Mesothelial cell of epicardium (in vitro differentiated cells): ENCODE data around the gene PCBP4. TPM values are rescaled to one million over a fixed set of nuclear protein-coding genes. Genes with fewer than 3 reads are reported as not detected.

Experiments used
- DNase-seq, 2 experiments: peaks; one replicate each; pipeline ENCODE4 v3.0.0; 2021; ENCODE audit warnings: low spot score in 2 of 2; ENCODE audit not compliant: unreplicated experiment in 2 of 2
- H3K27ac Mint-ChIP-seq: 2 replicates; pipeline ENCODE4 v1.8.0; 2021; ENCODE audit warnings: mixed read lengths
- H3K27me3 Mint-ChIP-seq: 2 replicates; pipeline ENCODE4 v1.8.0; 2021; ENCODE audit warnings: low read depth, mixed read lengths
- H3K36me3 Mint-ChIP-seq: 2 replicates; pipeline ENCODE4 v1.8.0; 2021; ENCODE audit warnings: mixed read lengths
- H3K4me1 Mint-ChIP-seq: 2 replicates; pipeline ENCODE4 v1.8.0; 2021; ENCODE audit warnings: mixed read lengths
- H3K4me3 Mint-ChIP-seq: 2 replicates; pipeline ENCODE4 v1.8.0; 2021; ENCODE audit warnings: mild to moderate bottlenecking, moderate library complexity, mixed read lengths
- H3K9me3 Mint-ChIP-seq: 2 replicates; pipeline ENCODE4 v1.8.0; 2021; ENCODE audit warnings: mixed read lengths
- total RNA-seq: library from RNA; stranded (reverse); gene quantifications from 3 replicates; pipeline ENCODE4 v1.2.1, GENCODE V29; 2021
- TF ChIP-seq, protein P1 (sequence below): fragments of 200-600 bp; sonication (generic); IDR thresholded peaks from one replicate; pipeline ENCODE4 v1.5.0; 2021; ENCODE audit warnings: antibody characterized with exemption; ENCODE audit not compliant: unreplicated experiment

The PCBP4 gene
- total RNA-seq, 1 donor from 2014 or later, result 62.0 TPM

GRCh38 chr3:52004906-52005395 is 37.7 kb upstream of the PCBP4 start:
- H3K27ac Mint-ChIP-seq, result peak overlapping the region; percentile 78
- H3K4me3 Mint-ChIP-seq, result peak overlapping the region; percentile 20
- DNase-seq, result no peak
- no peaks in the 10 kb centered on the region for H3K36me3 Mint-ChIP-seq
- peaks cover 30% of the 10 kb centered on the region for H3K4me1 Mint-ChIP-seq
- H3K9me3 Mint-ChIP-seq, result no peaks in the 10 kb centered on the region
- peaks cover 1% of the 10 kb centered on the region for H3K27me3 Mint-ChIP-seq
- TF ChIP-seq, protein P1, sequence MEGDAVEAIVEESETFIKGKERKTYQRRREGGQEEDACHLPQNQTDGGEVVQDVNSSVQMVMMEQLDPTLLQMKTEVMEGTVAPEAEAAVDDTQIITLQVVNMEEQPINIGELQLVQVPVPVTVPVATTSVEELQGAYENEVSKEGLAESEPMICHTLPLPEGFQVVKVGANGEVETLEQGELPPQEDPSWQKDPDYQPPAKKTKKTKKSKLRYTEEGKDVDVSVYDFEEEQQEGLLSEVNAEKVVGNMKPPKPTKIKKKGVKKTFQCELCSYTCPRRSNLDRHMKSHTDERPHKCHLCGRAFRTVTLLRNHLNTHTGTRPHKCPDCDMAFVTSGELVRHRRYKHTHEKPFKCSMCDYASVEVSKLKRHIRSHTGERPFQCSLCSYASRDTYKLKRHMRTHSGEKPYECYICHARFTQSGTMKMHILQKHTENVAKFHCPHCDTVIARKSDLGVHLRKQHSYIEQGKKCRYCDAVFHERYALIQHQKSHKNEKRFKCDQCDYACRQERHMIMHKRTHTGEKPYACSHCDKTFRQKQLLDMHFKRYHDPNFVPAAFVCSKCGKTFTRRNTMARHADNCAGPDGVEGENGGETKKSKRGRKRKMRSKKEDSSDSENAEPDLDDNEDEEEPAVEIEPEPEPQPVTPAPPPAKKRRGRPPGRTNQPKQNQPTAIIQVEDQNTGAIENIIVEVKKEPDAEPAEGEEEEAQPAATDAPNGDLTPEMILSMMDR, result no peak

GRCh38 chr3:52004163-52004787 is 37.0 kb upstream of the PCBP4 start:
- Mint-ChIP-seq H3K4me3 (no peak overlapping the region), H3K27ac (no peak overlapping the region), H3K27me3 (peaks cover 1% of the 10 kb centered on the region), H3K4me1 (peaks cover 30% of the 10 kb centered on the region), H3K36me3 (no peaks in the 10 kb centered on the region), H3K9me3 (no peaks in the 10 kb centered on the region)
- TF ChIP-seq, protein P1, result no peak
- DNase-seq, result peak; percentile 42 to 64

- no peak for DNase-seq
- Mint-ChIP-seq H3K27me3 (peaks cover 1% of the 10 kb centered on the region), H3K4me3 (no peak overlapping the region), H3K27ac (no peak overlapping the region), H3K4me1 (peaks cover 35% of the 10 kb centered on the region), H3K9me3 (no peaks in the 10 kb centered on the region), H3K36me3 (no peaks in the 10 kb centered on the region)
- TF ChIP-seq, protein P1, result no peak
Measured at GRCh38 chr3:52002748-52003147, 35.5 kb upstream of the PCBP4 start.

DNA sequence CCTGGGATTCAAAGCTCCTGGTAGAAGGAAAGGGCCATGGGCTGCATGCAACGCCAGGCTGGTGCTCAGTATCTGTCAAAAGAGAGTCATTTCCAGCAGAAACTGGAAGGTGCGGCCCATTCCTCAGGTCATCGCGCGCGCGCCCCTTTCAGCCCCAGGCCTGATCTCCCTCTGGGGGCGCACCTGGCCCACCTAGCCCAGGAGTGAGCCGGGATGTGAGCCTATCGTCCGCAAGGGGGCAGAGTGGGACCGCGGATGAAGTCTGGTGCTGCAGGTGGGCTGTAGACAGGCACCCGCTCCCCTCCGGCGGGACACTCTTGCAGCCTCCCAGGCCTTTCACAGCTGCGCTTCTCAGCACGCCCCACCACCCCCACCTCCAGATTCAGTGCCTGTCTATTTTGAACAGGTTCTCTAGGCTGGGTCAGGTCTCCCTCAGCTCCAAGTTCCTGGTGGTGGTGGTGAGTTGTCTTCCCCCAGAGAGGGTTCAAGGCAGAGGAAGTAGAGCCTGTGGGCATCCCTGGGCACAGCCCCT is 34.3 kb upstream of the PCBP4 start:
- DNase-seq, result peak; percentile 81 to 94
- Mint-ChIP-seq H3K27me3 (peaks cover 1% of the 10 kb centered on the region), H3K27ac (no peak overlapping the region), H3K36me3 (no peaks in the 10 kb centered on the region), H3K9me3 (no peaks in the 10 kb centered on the region), H3K4me3 (no peak overlapping the region), H3K4me1 (peaks cover 30% of the 10 kb centered on the region)
- TF ChIP-seq, protein P1, result peak; percentile 84

- Mint-ChIP-seq H3K27ac (no peak overlapping the region), H3K4me1 (peaks cover 23% of the 10 kb centered on the region), H3K9me3 (no peaks in the 10 kb centered on the region), H3K36me3 (no peaks in the 10 kb centered on the region), H3K27me3 (peaks cover 1% of the 10 kb centered on the region), H3K4me3 (no peak overlapping the region)
- TF ChIP-seq, protein P1, result no peak
- no peak for DNase-seq
Measured at GRCh38 chr3:51999846-52000245, 32.6 kb upstream of the PCBP4 start.
